RWPE2 (cell line): ENCODE measurements around the gene SORCS3.

Experiments used
- ATAC-seq: fragments of 200-7000 bp; cut with Tn5 transposase; 3 replicates; pipeline ENCODE4 v1.9.1; 2021; ENCODE audit warnings: low read depth
- DNase-seq: peaks from one replicate; pipeline ENCODE4 v3.0.0-alpha.2; 2020; ENCODE audit warnings: low spot score
- H3K27ac ChIP-seq: fragments of 450-650 bp; 2 replicates; pipeline ENCODE4 v1.5.1; 2017; ENCODE audit warnings: mild to moderate bottlenecking; ENCODE audit not compliant: poor library complexity, severe bottlenecking
- H3K27me3 ChIP-seq: fragments of 250-450 bp; sonication (Bioruptor Pico); 2 replicates; pipeline ENCODE4 v1.5.1; 2021; ENCODE audit warnings: mild to moderate bottlenecking, moderate library complexity; ENCODE audit not compliant: insufficient read depth, poor library complexity, severe bottlenecking
- H3K36me3 ChIP-seq: fragments of 250-450 bp; sonication (Bioruptor Pico); 2 replicates; pipeline ENCODE4 v1.5.1; 2020; ENCODE audit warnings: low read depth, mild to moderate bottlenecking, moderate library complexity
- H3K4me1 ChIP-seq: fragments of 250-450 bp; sonication (Bioruptor Pico); 2 replicates; pipeline ENCODE4 v1.5.1; 2021; ENCODE audit warnings: mild to moderate bottlenecking, moderate library complexity; ENCODE audit not compliant: insufficient read depth, poor library complexity, severe bottlenecking
- H3K4me3 ChIP-seq: fragments of 250-450 bp; sonication (Bioruptor Pico); 2 replicates; pipeline ENCODE4 v1.5.1; 2021; ENCODE audit warnings: mild to moderate bottlenecking, moderate library complexity; ENCODE audit not compliant: severe bottlenecking
- H3K9me3 ChIP-seq: fragments of 250-450 bp; sonication (Bioruptor Pico); 2 replicates; pipeline ENCODE4 v1.5.1; 2021; ENCODE audit warnings: mild to moderate bottlenecking, moderate library complexity; ENCODE audit not compliant: severe bottlenecking
- TF ChIP-seq, protein P1 (sequence below): fragments of 450-650 bp; IDR thresholded peaks from one replicate; pipeline ENCODE4 v1.5.1; 2017; ENCODE audit warnings: mild to moderate bottlenecking, moderate library complexity; ENCODE audit not compliant: poor library complexity, severe bottlenecking

Gene SORCS3

GRCh38 chr10:105023211-105024111, 382.4 kb downstream of the SORCS3 start:
- peaks cover under 1% of the 10 kb centered on the region for H3K9me3 ChIP-seq
- H3K27ac ChIP-seq: no peak overlapping the region
- DNase-seq (no peak), ATAC-seq (no peak)
- TF ChIP-seq, protein P1, sequence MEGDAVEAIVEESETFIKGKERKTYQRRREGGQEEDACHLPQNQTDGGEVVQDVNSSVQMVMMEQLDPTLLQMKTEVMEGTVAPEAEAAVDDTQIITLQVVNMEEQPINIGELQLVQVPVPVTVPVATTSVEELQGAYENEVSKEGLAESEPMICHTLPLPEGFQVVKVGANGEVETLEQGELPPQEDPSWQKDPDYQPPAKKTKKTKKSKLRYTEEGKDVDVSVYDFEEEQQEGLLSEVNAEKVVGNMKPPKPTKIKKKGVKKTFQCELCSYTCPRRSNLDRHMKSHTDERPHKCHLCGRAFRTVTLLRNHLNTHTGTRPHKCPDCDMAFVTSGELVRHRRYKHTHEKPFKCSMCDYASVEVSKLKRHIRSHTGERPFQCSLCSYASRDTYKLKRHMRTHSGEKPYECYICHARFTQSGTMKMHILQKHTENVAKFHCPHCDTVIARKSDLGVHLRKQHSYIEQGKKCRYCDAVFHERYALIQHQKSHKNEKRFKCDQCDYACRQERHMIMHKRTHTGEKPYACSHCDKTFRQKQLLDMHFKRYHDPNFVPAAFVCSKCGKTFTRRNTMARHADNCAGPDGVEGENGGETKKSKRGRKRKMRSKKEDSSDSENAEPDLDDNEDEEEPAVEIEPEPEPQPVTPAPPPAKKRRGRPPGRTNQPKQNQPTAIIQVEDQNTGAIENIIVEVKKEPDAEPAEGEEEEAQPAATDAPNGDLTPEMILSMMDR: no peak
- no peak overlapping the region for H3K4me3 ChIP-seq
- no peaks in the 10 kb centered on the region for H3K36me3 ChIP-seq
- no peaks in the 10 kb centered on the region for H3K27me3 ChIP-seq
- H3K4me1 ChIP-seq: no peaks in the 10 kb centered on the region

DNA sequence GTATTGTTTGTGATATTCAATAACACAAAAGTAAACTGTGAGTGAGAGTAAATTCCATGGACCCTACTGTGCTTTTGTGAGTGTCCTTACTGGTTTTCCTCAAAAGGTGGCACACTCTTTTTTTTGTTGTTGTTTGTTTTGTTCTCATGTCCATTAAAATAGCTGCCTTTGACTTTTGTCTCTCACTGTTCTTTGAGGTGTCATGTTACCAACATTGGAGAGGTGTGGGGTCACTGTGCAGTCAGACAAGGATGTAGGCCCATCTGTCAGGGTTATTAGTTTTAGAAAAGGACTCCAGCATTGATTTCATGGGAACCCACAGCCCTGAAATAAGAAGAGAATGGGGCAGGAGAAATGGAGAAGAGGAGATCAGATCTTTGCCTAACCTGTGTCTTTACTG, 383.1 kb downstream of the SORCS3 start:
- Histone ChIP-seq H3K9me3 (peaks cover 2% of the 10 kb centered on the region), H3K4me3 (no peak overlapping the region), H3K36me3 (no peaks in the 10 kb centered on the region), H3K4me1 (no peaks in the 10 kb centered on the region), H3K27ac (no peak overlapping the region), H3K27me3 (no peaks in the 10 kb centered on the region)
- DNase-seq: no peak
- TF ChIP-seq, protein P1: no peak
- no peak for ATAC-seq

DNA sequence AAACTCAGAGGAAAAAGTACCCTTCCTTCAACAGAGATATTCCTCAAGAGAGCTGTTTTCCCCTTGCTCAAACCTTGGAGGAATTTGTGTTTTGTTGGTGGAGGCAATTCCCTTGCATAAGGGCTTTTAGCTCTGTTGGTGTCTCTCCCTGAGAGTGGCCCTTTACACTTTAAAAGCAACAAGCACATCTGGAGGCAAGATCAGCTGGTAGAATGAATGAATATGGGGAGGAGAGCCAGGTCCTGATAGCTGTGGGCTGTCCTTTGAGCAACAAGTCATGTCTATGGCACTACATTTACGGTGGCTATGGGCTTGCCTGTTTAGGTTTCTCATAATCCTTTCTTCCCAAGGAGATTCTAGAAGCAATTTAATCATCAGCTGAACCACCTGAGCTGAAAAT, 384.0 kb downstream of the SORCS3 start:
- Histone ChIP-seq H3K4me1 (no peaks in the 10 kb centered on the region), H3K36me3 (no peaks in the 10 kb centered on the region), H3K27me3 (no peaks in the 10 kb centered on the region), H3K4me3 (no peak overlapping the region), H3K9me3 (peaks cover 2% of the 10 kb centered on the region), H3K27ac (no peak overlapping the region)
- TF ChIP-seq, protein P1: no peak
- DNase-seq (no peak), ATAC-seq (no peak)

DNA sequence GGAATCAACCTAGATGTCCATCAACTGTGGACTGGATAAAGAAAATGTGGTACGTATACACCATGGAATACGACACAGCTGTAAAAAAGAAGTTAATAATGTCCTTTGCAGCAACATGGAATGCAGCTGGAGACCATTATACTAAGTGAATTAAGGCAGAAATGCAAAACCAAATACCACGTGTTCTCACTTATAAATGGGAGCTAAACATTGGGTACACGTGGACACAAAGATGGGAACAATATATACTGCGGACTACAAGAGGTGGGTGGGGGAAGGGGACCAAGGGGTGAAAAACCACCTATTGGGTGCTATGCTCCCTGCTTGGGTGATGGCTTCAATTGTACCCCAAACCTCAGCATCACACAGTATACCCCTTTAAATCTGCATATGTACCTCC, 385.5 kb downstream of the SORCS3 start:
- no peaks in the 10 kb centered on the region for H3K36me3 ChIP-seq
- H3K4me1 ChIP-seq: no peaks in the 10 kb centered on the region
- peaks cover 2% of the 10 kb centered on the region for H3K9me3 ChIP-seq
- H3K4me3 ChIP-seq: no peak overlapping the region
- DNase-seq (no peak), ATAC-seq (no peak)
- H3K27ac ChIP-seq: no peak overlapping the region
- H3K27me3 ChIP-seq: no peaks in the 10 kb centered on the region
- TF ChIP-seq, protein P1: no peak

GRCh38 chr10:105029286-105029685, 388.2 kb downstream of the SORCS3 start:
- DNase-seq (no peak), ATAC-seq (no peak)
- H3K4me1 ChIP-seq: no peaks in the 10 kb centered on the region
- no peak overlapping the region for H3K4me3 ChIP-seq
- H3K27me3 ChIP-seq: no peaks in the 10 kb centered on the region
- H3K27ac ChIP-seq: no peak overlapping the region
- H3K36me3 ChIP-seq: no peaks in the 10 kb centered on the region
- peaks cover 2% of the 10 kb centered on the region for H3K9me3 ChIP-seq
- TF ChIP-seq, protein P1: no peak
